ENCODE data around the gene OXCT1.

DNA sequence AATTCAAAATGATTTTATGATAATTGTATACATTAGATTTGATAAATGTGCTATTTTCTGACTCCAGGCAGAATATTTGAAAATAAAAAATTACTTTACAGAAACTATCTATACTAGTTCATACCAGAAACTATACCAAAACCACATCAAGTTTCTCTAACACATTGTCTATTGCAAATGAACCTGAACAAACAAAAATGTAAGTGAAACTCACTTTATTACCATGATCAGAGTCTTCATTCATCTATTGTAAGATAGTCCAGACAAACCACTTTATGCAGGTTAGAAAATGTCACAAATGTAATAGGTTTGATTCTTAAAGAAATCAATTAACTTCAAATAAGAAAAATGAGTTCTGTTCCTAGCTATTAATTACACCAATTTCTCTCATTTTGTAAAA is 99.4 kb downstream of the OXCT1 start:
- TF ChIP-seq, protein P1, sequence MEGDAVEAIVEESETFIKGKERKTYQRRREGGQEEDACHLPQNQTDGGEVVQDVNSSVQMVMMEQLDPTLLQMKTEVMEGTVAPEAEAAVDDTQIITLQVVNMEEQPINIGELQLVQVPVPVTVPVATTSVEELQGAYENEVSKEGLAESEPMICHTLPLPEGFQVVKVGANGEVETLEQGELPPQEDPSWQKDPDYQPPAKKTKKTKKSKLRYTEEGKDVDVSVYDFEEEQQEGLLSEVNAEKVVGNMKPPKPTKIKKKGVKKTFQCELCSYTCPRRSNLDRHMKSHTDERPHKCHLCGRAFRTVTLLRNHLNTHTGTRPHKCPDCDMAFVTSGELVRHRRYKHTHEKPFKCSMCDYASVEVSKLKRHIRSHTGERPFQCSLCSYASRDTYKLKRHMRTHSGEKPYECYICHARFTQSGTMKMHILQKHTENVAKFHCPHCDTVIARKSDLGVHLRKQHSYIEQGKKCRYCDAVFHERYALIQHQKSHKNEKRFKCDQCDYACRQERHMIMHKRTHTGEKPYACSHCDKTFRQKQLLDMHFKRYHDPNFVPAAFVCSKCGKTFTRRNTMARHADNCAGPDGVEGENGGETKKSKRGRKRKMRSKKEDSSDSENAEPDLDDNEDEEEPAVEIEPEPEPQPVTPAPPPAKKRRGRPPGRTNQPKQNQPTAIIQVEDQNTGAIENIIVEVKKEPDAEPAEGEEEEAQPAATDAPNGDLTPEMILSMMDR (IDR thresholded peaks at IDR 0.05 in 2 of 3, conservative IDR thresholded peaks at IDR 0.05 in 1 of 3; ENCODE audit: insufficient read depth in 2 of 3, low read depth in 1 of 3, low read length in 3 of 3) = no peak
- TF ChIP-seq THRAP3 (IDR thresholded peaks at IDR 0.05; ENCODE audit: borderline replicate concordance) (no peak), FOXA3 (CRISPR knock-in tag; conservative IDR thresholded peaks at IDR 0.05 in 1 of 2, IDR thresholded peaks at IDR 0.05 in 1 of 2) (no peak), SRSF9 (IDR thresholded peaks at IDR 0.05; ENCODE audit: borderline replicate concordance, low read depth, low read length) (no peak), POLR2AphosphoS5 (IDR thresholded peaks at IDR 0.05; ENCODE audit: control insufficient read depth, insufficient read depth, low read depth, low read length) (no peak), ZNF444 (CRISPR knock-in tag; IDR thresholded peaks at IDR 0.05) (no peak), MXI1 (IDR thresholded peaks at IDR 0.05; ENCODE audit: low read depth, low read length) (no peak), PURB (CRISPR knock-in tag; IDR thresholded peaks at IDR 0.05; ENCODE audit: low read depth) (no peak), SREBF2 (CRISPR knock-in tag; IDR thresholded peaks at IDR 0.05) (no peak)
- TF ChIP-seq, protein P2, sequence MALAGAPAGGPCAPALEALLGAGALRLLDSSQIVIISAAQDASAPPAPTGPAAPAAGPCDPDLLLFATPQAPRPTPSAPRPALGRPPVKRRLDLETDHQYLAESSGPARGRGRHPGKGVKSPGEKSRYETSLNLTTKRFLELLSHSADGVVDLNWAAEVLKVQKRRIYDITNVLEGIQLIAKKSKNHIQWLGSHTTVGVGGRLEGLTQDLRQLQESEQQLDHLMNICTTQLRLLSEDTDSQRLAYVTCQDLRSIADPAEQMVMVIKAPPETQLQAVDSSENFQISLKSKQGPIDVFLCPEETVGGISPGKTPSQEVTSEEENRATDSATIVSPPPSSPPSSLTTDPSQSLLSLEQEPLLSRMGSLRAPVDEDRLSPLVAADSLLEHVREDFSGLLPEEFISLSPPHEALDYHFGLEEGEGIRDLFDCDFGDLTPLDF (CRISPR knock-in tag; IDR thresholded peaks at IDR 0.05) = no peak
- TF ChIP-seq, protein P3, sequence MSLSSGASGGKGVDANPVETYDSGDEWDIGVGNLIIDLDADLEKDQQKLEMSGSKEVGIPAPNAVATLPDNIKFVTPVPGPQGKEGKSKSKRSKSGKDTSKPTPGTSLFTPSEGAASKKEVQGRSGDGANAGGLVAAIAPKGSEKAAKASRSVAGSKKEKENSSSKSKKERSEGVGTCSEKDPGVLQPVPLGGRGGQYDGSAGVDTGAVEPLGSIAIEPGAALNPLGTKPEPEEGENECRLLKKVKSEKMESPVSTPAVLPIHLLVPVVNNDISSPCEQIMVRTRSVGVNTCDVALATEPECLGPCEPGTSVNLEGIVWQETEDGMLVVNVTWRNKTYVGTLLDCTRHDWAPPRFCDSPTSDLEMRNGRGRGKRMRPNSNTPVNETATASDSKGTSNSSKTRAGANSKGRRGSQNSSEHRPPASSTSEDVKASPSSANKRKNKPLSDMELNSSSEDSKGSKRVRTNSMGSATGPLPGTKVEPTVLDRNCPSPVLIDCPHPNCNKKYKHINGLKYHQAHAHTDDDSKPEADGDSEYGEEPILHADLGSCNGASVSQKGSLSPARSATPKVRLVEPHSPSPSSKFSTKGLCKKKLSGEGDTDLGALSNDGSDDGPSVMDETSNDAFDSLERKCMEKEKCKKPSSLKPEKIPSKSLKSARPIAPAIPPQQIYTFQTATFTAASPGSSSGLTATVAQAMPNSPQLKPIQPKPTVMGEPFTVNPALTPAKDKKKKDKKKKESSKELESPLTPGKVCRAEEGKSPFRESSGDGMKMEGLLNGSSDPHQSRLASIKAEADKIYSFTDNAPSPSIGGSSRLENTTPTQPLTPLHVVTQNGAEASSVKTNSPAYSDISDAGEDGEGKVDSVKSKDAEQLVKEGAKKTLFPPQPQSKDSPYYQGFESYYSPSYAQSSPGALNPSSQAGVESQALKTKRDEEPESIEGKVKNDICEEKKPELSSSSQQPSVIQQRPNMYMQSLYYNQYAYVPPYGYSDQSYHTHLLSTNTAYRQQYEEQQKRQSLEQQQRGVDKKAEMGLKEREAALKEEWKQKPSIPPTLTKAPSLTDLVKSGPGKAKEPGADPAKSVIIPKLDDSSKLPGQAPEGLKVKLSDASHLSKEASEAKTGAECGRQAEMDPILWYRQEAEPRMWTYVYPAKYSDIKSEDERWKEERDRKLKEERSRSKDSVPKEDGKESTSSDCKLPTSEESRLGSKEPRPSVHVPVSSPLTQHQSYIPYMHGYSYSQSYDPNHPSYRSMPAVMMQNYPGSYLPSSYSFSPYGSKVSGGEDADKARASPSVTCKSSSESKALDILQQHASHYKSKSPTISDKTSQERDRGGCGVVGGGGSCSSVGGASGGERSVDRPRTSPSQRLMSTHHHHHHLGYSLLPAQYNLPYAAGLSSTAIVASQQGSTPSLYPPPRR (CRISPR knock-in tag; IDR thresholded peaks at IDR 0.05; ENCODE audit: borderline replicate concordance) = no peak
- TF ChIP-seq, protein P4, sequence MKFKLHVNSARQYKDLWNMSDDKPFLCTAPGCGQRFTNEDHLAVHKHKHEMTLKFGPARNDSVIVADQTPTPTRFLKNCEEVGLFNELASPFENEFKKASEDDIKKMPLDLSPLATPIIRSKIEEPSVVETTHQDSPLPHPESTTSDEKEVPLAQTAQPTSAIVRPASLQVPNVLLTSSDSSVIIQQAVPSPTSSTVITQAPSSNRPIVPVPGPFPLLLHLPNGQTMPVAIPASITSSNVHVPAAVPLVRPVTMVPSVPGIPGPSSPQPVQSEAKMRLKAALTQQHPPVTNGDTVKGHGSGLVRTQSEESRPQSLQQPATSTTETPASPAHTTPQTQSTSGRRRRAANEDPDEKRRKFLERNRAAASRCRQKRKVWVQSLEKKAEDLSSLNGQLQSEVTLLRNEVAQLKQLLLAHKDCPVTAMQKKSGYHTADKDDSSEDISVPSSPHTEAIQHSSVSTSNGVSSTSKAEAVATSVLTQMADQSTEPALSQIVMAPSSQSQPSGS (CRISPR knock-in tag; IDR thresholded peaks at IDR 0.05) = no peak
- TF ChIP-seq, protein P5, sequence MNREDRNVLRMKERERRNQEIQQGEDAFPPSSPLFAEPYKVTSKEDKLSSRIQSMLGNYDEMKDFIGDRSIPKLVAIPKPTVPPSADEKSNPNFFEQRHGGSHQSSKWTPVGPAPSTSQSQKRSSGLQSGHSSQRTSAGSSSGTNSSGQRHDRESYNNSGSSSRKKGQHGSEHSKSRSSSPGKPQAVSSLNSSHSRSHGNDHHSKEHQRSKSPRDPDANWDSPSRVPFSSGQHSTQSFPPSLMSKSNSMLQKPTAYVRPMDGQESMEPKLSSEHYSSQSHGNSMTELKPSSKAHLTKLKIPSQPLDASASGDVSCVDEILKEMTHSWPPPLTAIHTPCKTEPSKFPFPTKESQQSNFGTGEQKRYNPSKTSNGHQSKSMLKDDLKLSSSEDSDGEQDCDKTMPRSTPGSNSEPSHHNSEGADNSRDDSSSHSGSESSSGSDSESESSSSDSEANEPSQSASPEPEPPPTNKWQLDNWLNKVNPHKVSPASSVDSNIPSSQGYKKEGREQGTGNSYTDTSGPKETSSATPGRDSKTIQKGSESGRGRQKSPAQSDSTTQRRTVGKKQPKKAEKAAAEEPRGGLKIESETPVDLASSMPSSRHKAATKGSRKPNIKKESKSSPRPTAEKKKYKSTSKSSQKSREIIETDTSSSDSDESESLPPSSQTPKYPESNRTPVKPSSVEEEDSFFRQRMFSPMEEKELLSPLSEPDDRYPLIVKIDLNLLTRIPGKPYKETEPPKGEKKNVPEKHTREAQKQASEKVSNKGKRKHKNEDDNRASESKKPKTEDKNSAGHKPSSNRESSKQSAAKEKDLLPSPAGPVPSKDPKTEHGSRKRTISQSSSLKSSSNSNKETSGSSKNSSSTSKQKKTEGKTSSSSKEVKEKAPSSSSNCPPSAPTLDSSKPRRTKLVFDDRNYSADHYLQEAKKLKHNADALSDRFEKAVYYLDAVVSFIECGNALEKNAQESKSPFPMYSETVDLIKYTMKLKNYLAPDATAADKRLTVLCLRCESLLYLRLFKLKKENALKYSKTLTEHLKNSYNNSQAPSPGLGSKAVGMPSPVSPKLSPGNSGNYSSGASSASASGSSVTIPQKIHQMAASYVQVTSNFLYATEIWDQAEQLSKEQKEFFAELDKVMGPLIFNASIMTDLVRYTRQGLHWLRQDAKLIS (CRISPR knock-in tag; IDR thresholded peaks at IDR 0.05) = no peak

Data from K562 (cell line).